ENCODE results near the gene SLC12A7.
"Not testable (repeated sequence)": the region's sequence is repeated elsewhere in the genome, so short reads cannot be mapped to it uniquely, and the experiment has no call there.

SLC12A7 gene

GRCh38 chr5:1127959-1128785 lies 16.3 kb upstream of the SLC12A7 start:
- no peak for DNase-seq (ENCODE audit: low read depth in 1 of 2, low spot score in 1 of 2)

DNA sequence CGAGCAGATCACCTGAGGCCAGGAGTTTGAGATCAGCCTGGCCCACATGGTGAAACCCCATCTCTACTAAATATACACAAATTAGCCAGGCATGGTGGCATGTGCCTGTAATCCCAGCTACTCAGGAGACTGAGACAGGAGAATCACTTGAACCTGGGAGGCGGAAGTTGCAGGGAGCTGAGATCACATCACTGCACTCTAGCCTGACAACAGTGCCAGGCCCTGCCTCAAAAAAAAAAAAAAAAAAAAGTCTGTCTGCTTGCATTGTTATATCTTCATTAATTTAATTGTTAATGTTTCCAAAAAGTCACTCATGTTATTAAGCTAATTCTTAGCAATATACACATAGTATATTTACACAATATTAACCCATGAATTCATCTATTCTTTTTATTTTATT lies 13.8 kb upstream of the SLC12A7 start:
- DNase-seq (ENCODE audit: low read depth in 1 of 2, low spot score in 1 of 2), result not testable (repeated sequence)

DNA sequence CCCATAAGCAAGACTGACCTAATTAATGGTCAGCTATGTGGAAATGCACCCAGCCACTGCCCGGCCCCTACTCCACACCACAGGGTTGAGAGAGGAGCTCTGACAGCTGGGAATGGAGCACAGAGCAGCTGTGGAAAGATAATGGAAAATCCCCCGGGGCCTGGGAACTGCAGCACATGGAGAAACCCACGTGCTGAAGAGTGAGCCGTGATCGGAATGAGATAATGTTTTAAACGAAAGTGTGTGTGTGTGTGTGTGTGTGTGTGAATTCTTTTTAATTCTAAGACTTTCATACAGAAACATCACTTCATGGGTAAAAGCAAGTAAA lies 13.1 kb upstream of the SLC12A7 start:
- no peak for DNase-seq (ENCODE audit: low read depth in 1 of 2, low spot score in 1 of 2)

DNA sequence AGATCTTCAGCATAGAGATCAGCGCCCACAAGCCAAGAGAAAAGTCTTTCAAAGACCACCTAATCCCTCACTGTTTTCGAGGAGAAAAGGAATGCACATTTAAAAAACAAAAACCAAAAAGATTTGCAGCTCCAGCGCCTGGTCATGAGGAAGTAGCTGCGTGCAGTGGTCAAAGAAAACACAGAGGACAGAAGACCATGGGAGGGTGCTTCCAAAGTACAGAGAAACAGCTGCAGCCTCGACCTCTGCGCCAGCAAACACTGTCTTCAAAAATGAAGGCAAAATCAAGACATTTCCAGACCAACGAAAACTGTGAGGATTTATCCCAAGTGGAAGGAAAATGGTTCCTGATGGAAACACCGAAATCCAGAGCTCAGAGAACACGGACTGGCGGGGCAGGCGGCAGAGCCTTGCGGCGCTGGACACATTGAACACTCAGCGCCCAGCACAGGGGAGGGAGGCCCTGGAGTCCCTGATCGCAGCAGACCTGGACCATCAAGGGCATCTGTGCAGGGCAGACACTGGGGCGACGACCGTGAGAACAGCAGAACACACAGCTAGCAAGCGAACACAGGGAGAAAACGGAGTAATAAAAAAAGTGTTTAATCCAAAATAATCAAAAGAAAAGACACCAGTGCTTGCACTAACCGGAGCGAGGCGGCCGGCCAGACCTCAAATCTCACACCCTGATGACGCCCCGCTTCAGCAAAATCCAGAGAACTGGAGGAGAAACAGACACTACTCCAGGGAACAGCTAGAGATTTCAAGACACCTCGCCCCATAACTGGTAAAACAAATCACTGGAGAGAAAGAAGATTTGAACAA lies 12.6 kb upstream of the SLC12A7 start:
- no peak for DNase-seq (ENCODE audit: low read depth in 1 of 2, low spot score in 1 of 2)

GRCh38 chr5:1123418-1124147 lies 11.7 kb upstream of the SLC12A7 start:
- DNase-seq (ENCODE audit: low read depth in 1 of 2, low spot score in 1 of 2), result no peak

DNA sequence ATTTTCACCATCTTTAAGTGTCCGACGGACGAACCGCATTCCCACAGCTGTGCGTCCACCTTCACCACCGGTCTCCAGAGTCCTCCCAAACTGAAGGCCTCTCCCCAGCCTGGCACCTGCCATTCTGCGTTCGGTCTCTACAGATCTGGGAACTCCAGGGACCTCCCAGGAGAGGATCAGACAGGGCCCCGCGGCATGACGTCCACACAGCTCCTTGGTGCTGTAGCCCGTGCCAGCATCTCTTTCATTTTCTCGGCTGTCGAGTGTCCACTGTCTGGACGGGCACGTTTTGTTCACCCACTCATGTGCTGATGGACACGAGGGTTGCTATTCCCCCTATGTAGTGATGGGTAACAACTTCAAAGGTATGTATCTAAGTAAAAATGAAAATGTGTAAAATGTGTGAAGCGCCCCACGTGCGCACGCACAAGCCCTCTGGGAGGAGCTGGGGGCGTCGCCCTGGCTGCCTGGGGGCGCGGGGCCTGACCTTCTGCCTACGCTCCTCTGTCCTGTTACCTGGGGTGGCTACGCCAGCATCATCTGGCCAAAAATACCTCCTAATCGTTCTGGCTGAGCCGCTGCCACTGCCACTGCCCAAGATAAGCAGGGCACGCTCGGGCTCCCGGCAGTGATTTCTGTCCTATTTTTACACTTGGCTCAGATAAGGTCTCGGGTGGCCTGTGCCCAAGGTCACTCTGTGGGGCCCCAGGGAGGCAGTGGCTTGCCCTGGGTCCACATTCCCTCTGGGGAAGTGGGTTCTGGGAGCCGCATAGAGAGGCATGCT lies 10.8 kb upstream of the SLC12A7 start:
- DNase-seq (ENCODE audit: low read depth in 1 of 2, low spot score in 1 of 2), result no peak

- no peak for DNase-seq (ENCODE audit: low read depth in 1 of 2, low spot score in 1 of 2)
Observed at GRCh38 chr5:1121891-1122290, 10.0 kb upstream of the SLC12A7 start.

- DNase-seq (ENCODE audit: low read depth in 1 of 2, low spot score in 1 of 2), result no peak
Observed at GRCh38 chr5:1121044-1121443, 9.2 kb upstream of the SLC12A7 start.

DNA sequence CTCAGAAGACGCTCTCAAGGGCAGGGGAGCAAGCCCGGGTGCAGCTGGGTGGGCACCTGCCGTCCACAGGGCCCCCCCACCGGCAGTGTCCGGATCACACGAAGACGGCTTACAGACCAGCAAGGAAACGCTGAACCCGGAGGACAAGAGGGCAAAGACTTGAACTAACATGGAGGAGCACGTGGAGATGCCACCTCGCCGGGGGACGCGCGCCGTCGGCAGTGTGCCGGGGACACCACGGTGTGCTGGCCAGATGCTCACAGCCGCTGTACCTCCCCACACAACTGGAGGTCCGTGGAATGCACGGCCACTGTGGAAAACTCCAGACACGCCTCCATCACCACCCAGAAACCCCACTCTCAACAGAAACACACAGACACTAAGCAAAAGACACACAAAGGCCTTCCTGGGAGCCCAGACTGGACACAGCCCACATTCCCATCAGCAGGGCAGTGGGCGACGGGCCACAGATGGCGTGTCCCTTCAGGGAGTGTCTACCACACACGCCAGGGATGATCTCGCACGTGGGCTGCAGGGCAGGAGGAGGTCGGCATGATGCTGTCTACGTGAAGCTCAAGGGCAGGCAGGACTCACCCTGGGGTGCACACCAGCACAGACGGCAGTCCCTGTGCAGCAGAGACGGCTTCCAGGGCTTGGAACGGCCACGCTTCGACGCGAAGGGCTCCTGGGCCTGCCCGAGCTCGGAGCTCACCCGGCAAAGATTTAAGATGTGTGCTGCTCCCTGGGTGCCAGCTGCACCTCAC lies 8.6 kb upstream of the SLC12A7 start:
- DNase-seq (ENCODE audit: low read depth in 1 of 2, low spot score in 1 of 2), result no peak

DNA sequence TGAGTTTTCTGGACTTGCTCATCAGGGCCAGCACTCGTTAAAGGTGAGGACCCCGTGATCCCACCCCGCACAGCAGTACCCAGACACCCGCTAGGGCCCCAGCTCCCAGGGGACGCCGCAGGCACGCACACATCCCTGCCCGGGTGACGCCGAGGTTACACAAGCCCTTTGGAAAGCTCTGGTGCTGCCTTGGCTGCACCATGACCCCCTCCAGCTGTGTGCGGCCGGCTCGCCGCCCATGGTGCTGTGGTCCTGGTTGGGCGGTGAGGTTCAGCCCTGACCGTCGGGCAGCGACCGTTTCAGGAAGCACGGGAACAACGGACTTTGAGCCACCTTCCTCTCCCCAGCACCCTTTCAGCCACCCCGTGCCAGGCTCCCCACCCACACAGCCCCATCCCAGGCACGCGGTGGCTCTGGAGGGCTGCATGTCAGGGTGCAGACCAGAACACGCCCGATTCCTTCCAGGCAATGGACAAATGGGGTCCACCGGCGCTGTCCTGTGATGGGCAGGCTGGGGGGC lies 7.5 kb upstream of the SLC12A7 start:
- no peak for DNase-seq (ENCODE audit: low read depth in 1 of 2, low spot score in 1 of 2)

- no peak for DNase-seq (ENCODE audit: low read depth in 1 of 2, low spot score in 1 of 2)
Observed at GRCh38 chr5:1118738-1119137, 6.9 kb upstream of the SLC12A7 start.

DNA sequence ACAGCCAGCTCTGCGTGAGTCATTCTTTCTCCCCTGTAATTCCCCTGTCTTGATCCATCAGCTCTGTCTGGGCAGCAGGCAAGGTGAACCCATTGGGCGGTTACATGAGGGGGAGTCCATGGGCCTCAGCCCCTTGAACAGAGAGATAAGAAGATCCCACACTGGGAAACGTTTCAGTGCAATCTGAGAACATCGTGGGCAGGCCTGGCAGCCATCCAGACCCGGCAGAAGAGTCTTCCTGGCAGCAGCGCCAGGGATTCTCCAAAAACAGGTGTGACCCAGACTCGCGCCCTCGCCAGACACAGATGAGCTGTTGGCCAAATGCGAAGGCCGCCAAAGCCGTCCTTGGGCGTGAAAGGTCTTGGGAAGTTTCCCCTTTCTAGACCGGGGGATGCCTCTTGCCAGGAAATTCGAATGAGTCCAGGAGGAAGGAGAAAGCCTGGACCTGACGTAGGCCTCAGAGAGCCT lies 6.4 kb upstream of the SLC12A7 start:
- no peak for DNase-seq (ENCODE audit: low read depth in 1 of 2, low spot score in 1 of 2)

DNA sequence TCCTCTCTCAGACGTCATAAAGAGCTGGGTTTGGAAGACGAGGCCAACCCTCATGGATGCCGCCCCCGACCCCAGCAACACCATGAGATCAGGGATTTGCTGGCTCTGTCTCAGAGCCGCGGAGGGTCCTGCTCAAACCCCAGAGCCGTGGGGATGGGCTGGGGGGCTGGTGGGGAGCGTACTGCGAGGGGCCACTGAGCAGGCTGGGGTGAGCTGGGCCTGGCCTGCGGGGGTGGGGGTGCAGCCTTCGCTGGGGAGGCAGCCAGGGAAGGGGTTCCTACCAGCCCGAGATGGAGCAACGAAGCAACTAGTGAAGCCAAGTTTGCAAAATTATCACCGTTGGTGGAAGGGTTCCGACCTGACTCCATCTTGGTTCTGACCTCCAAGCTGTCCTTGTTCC lies 5.1 kb upstream of the SLC12A7 start:
- DNase-seq (ENCODE audit: low read depth in 1 of 2, low spot score in 1 of 2), result no peak

GRCh38 chr5:1116109-1116740 lies 4.4 kb upstream of the SLC12A7 start:
- DNase-seq (ENCODE audit: low read depth in 1 of 2, low spot score in 1 of 2), result no peak

DNA sequence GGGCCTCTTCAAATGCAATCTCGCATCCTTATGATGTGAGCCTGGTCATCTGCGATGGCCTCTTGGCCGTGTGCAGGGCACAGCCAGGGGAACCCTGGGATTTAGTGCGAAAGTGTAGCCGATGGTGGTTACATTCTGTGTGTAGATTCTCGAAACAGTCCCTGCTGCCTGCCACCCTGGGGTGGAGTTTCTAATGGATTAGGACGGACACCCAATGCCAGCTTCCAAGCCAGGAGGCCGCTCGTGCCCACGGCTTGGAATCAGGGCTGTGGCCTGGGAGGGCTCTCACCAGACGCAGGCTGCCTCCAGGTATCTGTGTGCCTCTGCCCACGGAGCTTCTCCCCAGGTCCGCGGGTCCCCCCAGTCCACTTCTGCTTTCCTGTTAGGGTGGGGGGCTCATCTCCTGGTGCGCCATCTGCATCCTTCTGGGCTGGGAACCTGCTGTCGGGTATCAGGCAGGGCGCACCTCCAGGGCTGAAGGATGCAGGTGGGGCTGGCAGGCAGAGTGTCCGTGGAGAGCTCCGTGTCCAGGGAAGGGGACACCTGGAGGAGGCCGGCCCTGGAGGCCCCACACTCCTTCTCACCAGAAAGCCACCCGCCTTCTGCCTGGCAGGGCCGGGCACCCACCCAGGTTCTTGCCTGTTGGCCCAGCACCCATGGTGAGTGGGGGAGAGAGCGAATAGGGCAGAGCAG lies 3.4 kb upstream of the SLC12A7 start:
- DNase-seq (ENCODE audit: low read depth in 1 of 2, low spot score in 1 of 2), result no peak

DNA sequence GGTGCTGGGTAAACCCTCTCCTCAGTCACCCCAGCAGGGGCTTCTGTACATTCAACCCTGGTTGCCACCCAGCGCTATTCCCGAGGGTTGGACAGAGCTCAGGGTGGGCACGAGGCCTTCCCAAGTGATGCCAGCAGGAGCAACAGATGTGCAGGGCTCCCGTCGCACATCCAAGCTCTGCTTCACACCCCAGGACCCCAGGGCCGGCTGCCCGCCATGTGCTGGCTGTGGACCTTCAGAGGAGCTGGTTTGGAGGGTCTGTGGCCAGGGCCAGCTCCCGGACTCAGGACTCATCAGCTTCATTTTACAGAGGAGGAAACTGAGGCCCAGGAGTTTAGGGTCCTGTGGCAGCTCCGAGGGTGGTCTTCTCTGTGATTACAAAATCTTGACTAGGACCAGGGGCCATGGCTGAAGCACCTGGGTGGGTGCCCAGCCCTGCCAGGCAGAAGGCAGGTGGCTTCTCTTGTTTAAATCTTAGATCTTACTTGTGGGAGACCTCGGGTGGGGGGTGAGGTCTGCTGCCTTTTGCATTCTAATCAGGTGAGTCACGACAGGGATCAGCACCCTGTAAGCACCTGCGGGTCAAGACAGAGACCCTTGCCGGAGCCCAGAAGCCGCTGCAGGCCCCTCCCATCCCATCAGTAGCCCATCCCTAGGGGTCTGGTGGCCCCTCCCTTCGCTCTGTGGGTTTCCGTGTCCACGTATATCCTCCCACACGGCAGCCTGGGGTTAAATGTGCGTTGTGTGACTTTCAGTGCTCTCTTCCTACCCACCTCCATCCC lies 2.1 kb upstream of the SLC12A7 start:
- DNase-seq (ENCODE audit: low read depth in 1 of 2, low spot score in 1 of 2), result no peak

DNA sequence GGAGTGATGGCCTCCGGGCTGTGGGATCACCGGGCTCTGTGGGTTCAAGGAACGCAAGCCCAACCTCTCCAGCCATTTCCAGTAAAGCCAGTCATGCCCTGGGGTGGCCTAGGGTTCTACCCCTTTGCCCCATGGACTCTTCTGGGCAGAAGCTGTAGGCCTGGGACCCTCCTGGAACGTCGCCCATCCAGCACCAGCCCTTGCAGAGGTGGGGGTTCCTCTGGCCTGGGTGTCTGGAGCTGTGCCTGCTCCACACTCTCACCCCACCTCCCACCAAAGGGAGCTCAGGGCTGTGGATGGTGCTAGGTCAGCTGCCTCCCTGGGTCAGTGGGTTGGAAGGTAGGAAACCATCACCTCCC lies 1.4 kb upstream of the SLC12A7 start:
- no peak for DNase-seq (ENCODE audit: low read depth in 1 of 2, low spot score in 1 of 2)

DNA sequence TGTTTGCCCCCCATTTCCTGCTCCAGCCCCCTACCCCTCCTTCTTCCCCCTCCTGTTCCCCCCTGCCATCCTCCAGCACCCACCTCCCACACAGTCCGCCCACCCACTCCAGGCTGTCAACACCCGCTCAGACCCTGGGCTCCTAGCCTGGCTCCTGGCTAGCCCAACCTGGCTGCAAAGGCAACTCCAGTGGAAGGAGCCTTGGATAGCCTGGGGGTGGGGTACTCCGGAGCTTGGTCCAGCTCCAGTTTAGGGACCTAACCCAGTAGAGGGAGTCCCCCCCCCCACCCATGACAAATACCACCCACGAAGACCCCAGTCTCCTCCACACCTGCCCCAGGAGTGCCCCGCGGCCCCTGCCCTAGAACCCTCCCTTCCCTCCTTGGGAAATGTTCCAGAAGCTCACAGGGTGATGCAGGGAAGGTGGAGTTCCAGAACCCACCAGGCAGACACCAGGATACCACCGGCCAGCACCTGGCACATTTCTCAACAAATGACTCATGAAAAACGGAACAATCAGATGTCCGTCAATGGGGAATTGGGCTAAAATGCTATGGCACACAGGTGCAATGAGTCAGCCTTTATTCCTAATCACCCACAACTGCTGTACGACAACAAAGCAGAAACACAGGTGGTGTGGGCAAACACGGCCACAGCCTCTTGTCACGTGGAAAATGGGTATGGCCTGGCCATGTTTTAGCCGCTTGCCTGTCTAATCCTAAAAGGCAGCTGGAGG lies 901 bp upstream of the SLC12A7 start:
- no peak for DNase-seq (ENCODE audit: low read depth in 1 of 2, low spot score in 1 of 2)

All from activated T-helper 1 cell treated with anti-CD3 and anti-CD28 coated beads, Interleukin-2, amount 50 U/mL, for 16 hours (primary cell).